Activated CD4-positive, alpha-beta T cell treated with anti-CD3 and anti-CD28 coated beads, Interleukin-2, amount 50 U/mL, for 1 hour (primary cell): ENCODE results near the gene USH1G.
"Not testable (repeated sequence)": the region's sequence is repeated elsewhere in the genome, so short reads cannot be mapped to it uniquely, and the experiment has no call there.

Source experiments
- DNase-seq: peaks from one replicate; pipeline ENCODE4 v3.0.0-alpha.2; 2020

The USH1G gene

GRCh38 chr17:74873037-74873873 is 49.8 kb downstream of the USH1G start:
- DNase-seq: peak; percentile 99

- DNase-seq: no peak
These were observed 50.6 kb downstream of the USH1G start, which contains the start of gene FDXR for GRCh38 chr17:74872313-74873036. FDXR (minus strand) TSS chr17:74872994; CDS start chr17:74872944, 50 bp downstream.

- no peak for DNase-seq
These were observed 51.5 kb downstream of the USH1G start for GRCh38 chr17:74871356-74872076.

GRCh38 chr17:74870512-74870911 is 52.5 kb downstream of the USH1G start:
- DNase-seq: no peak

- DNase-seq: not testable (repeated sequence)
These were observed 53.0 kb downstream of the USH1G start for GRCh38 chr17:74870028-74870427.

- DNase-seq: no peak
These were observed 54.2 kb downstream of the USH1G start for GRCh38 chr17:74868908-74869255.

GRCh38 chr17:74868251-74868907 is 54.7 kb downstream of the USH1G start:
- DNase-seq: no peak

GRCh38 chr17:74866198-74866835 is 56.7 kb downstream of the USH1G start:
- no peak for DNase-seq
